ENCODE results near the gene ATP8B4. TPM values are rescaled to one million over a fixed set of nuclear protein-coding genes. Genes with fewer than 3 reads are reported as not detected.

Gene ATP8B4
- total RNA-seq, 6 donors from 2014 or later: 2.2 to 9.4 (median 5.4) TPM

DNA sequence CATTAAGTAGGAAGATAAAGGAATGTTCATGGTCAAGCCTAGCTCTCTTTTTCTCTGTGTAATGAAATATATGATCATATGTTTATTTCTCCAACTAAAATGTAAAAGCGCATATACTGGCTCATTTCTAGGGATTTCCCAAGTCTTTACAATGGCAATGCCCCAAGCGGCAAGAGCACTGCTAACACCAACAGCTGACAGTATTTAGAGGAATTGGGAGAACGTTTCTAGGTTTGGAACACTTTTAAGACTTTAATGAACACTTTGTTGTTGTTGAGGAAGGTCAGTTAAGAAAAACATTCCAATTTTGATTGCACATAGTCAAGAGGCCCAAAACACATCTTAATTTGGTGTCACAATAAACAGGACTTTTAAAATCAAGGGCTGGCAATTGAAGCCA is 132.7 kb downstream of the ATP8B4 start:
- Histone ChIP-seq H3K27ac (no peak overlapping the region), H3K4me1 (no peaks in the 10 kb centered on the region), H3K27me3 (no peaks in the 10 kb centered on the region), H3K36me3 (no peaks in the 10 kb centered on the region), H3K4me3 (no peak overlapping the region), H3K9me3 (no peaks in the 10 kb centered on the region)
- TF ChIP-seq EP300 (IDR thresholded peaks at IDR 0.05): no peak
- TF ChIP-seq POLR2A (IDR thresholded peaks at IDR 0.05): no peak
- TF ChIP-seq, protein P1, sequence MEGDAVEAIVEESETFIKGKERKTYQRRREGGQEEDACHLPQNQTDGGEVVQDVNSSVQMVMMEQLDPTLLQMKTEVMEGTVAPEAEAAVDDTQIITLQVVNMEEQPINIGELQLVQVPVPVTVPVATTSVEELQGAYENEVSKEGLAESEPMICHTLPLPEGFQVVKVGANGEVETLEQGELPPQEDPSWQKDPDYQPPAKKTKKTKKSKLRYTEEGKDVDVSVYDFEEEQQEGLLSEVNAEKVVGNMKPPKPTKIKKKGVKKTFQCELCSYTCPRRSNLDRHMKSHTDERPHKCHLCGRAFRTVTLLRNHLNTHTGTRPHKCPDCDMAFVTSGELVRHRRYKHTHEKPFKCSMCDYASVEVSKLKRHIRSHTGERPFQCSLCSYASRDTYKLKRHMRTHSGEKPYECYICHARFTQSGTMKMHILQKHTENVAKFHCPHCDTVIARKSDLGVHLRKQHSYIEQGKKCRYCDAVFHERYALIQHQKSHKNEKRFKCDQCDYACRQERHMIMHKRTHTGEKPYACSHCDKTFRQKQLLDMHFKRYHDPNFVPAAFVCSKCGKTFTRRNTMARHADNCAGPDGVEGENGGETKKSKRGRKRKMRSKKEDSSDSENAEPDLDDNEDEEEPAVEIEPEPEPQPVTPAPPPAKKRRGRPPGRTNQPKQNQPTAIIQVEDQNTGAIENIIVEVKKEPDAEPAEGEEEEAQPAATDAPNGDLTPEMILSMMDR (IDR thresholded peaks at IDR 0.05): no peak
- no peak for TF ChIP-seq POLR2AphosphoS5 (IDR thresholded peaks at IDR 0.05)
- ATAC-seq (ENCODE audit: low FRiP score in 2 of 2) (no peak), DNase-seq (no peak)
- 66 to 71% methylated on average over 3 of the region's 3 CpGs for WGBS, 2 donors

DNA sequence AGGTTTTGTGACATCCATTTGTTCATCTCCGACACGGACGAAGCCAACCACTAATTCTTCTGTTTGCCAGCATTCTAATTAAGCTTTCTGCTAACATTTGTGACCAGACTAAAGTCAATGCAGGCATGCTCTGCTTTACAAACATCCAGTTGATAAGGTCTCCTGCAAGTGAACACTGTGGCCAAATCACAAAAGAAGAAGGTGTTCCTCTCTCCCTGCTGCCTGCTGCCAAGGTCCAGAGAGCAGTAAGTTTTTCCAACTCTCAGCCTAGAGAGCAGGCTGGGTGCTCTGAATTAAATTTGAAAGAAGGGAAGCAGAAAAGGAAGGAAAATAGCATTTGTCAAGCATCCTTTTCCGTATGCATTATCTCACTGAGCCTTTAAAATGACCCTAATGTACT is 133.6 kb downstream of the ATP8B4 start:
- H3K4me3 ChIP-seq: no peak overlapping the region
- no peaks in the 10 kb centered on the region for H3K9me3 ChIP-seq
- TF ChIP-seq POLR2AphosphoS5 (IDR thresholded peaks at IDR 0.05) (no peak), POLR2A (IDR thresholded peaks at IDR 0.05) (no peak), EP300 (IDR thresholded peaks at IDR 0.05) (no peak)
- TF ChIP-seq, protein P1 (IDR thresholded peaks at IDR 0.05): no peak
- DNase-seq (no peak), ATAC-seq (ENCODE audit: low FRiP score in 2 of 2) (no peak)
- no peaks in the 10 kb centered on the region for H3K36me3 ChIP-seq
- 78 to 82% methylated on average over 4 of the region's 4 CpGs for WGBS, 2 donors
- H3K27me3 ChIP-seq: no peaks in the 10 kb centered on the region
- H3K4me1 ChIP-seq: no peaks in the 10 kb centered on the region
- no peak overlapping the region for H3K27ac ChIP-seq

DNA sequence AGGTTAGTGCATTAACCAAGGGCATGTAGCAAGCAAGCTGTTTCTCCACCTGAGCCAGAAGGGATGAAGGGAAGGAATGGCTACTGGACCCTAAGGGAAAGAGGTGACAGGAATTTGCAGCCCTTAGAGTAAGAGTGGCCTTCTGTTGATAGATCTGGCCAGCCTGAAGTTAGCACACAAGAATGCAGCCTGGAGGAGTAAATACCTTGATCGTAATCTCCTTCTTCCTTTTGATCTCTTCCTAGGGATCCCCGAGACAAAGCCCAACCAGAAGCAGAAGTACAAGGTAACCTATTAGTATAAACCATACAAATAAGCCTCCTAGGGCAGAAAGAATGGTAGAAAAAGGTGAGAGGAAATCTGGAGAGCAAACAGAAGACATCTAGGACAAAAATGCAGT is 134.6 kb downstream of the ATP8B4 start:
- no peak overlapping the region for H3K27ac ChIP-seq
- H3K36me3 ChIP-seq: no peaks in the 10 kb centered on the region
- no peak for ATAC-seq (ENCODE audit: low FRiP score in 2 of 2)
- no peaks in the 10 kb centered on the region for H3K4me1 ChIP-seq
- H3K9me3 ChIP-seq: no peaks in the 10 kb centered on the region
- 46 to 53% methylated on average over 2 of the region's 2 CpGs for WGBS, 2 donors
- no peak for DNase-seq
- no peaks in the 10 kb centered on the region for H3K27me3 ChIP-seq
- H3K4me3 ChIP-seq: no peak overlapping the region
- TF ChIP-seq EP300 (IDR thresholded peaks at IDR 0.05): no peak

DNA sequence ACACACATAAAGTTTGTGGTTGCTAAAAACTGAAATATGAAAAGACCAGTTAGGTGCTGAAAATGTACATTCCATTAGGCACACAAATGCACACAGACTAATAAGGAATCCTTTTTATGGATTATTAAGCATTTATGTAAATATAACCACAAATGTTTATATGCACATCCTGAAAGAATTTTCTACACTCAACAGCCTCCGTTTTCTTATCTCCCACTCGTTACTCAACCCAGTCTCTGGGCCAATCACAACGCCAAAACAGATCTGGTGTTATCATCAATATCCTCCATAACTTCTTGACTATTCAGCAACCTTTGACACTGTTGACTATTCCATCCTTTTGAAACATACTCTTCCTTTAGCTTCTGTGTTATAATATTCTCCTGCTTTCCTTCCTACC is 136.4 kb downstream of the ATP8B4 start:
- DNase-seq: no peak
- 47 to 59% methylated on average over 3 of the region's 3 CpGs for WGBS, 2 donors
- Histone ChIP-seq H3K27me3 (no peaks in the 10 kb centered on the region), H3K4me3 (no peak overlapping the region), H3K27ac (no peak overlapping the region), H3K36me3 (no peaks in the 10 kb centered on the region), H3K4me1 (no peaks in the 10 kb centered on the region), H3K9me3 (no peaks in the 10 kb centered on the region)
- TF ChIP-seq POLR2AphosphoS5 (IDR thresholded peaks at IDR 0.05): no peak
- ATAC-seq (ENCODE audit: low FRiP score in 2 of 2): no peak

DNA sequence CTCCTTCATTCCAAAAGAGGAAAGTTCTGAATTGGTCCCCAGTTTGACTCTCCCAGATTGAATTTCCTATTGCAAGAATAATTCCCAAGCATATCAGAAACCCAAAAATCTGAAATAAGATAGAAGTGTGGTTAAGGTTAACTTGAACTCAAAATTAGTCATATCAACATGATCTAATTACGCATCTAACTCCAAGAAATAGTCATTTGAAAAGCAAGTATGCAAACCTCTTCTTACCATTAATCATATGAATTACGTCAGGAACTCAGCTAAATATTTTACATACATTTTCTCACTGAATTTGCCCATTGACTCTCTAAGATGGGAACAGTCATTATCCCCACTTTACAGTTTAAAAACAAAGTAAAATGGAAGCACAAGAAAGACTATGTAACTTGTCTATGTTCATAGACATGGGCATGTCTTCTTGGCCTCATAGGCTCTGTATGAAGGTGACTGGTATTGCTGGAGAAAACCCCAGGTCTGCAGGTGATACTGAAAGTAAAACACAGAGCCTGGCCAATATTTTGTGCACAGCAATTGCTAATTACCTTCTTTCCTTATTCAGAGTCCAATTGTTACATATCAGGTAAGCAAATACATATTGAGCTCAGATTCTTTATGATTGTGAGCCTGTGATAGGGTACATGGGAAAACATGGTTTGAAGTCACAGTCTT is 139.2 kb downstream of the ATP8B4 start:
- Histone ChIP-seq H3K36me3 (no peaks in the 10 kb centered on the region), H3K4me3 (no peak overlapping the region), H3K4me1 (no peaks in the 10 kb centered on the region), H3K27me3 (no peaks in the 10 kb centered on the region), H3K27ac (no peak overlapping the region), H3K9me3 (no peaks in the 10 kb centered on the region)
- ATAC-seq (ENCODE audit: low FRiP score in 2 of 2) (no peak), DNase-seq (no peak)
- 95% methylated on average over 2 of the region's 2 CpGs for WGBS, 2 donors
- TF ChIP-seq POLR2A (IDR thresholded peaks at IDR 0.05): no peak
- TF ChIP-seq POLR2AphosphoS5 (IDR thresholded peaks at IDR 0.05): no peak
- TF ChIP-seq, protein P1 (IDR thresholded peaks at IDR 0.05): no peak
- no peak for TF ChIP-seq EP300 (IDR thresholded peaks at IDR 0.05)

DNA sequence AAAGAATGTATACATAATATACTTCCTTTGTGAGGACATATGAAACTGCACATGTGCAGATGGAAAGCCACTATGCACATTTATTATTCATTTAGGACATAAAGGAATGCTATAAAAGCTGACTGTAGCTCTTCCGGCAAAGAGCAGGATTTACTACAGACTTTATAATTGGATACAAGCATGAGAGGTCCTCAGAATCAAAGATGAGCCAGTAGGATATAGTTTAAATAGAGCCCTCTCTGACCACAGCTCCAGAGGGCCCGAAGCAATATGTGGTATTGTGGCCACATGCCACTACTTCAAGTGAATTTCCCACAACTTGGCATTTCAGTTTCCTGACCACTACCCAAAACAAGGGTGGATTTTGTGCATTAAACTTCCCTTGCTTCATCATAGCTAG is 140.9 kb downstream of the ATP8B4 start:
- Histone ChIP-seq H3K9me3 (no peaks in the 10 kb centered on the region), H3K4me1 (no peaks in the 10 kb centered on the region), H3K27me3 (no peaks in the 10 kb centered on the region), H3K36me3 (no peaks in the 10 kb centered on the region), H3K4me3 (no peak overlapping the region), H3K27ac (no peak overlapping the region)
- 43 to 53% methylated on average over 2 of the region's 2 CpGs for WGBS, 2 donors
- DNase-seq (no peak), ATAC-seq (ENCODE audit: low FRiP score in 2 of 2) (no peak)
- TF ChIP-seq POLR2AphosphoS5 (IDR thresholded peaks at IDR 0.05) (no peak), POLR2A (IDR thresholded peaks at IDR 0.05) (no peak), EP300 (IDR thresholded peaks at IDR 0.05) (no peak)
- TF ChIP-seq, protein P1 (IDR thresholded peaks at IDR 0.05): no peak

All from upper lobe of left lung (tissue), 6 donors.